ENCODE results near the gene RARS1.

The RARS1 gene

DNA sequence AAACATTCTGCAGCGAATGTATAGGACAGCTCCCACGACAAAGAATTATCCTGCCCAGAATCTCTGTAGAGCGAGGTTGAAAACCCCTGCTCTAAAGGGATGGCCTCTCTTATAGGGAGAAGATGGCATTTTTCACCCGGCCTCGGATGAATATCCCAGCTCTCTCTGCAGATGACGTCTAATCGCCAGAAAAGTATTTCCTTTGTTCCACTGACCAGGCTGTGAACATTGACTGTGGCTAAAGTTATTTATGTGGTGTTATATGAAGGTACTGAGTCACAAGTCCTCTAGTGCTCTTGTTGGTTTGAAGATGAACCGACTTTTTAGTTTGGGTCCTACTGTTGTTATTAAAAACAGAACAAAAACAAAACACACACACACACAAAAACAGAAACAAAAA lies 17.4 kb upstream of the RARS1 start:
- Histone ChIP-seq H3F3A (ENCODE audit: low read depth) (no peaks in the 10 kb centered on the region), H3K4me2 (ENCODE audit: low read depth, low read length, poor library complexity, severe bottlenecking) (no peak overlapping the region), H3K36me3 (ENCODE audit: insufficient read depth, low read length) (no peaks in the 10 kb centered on the region), H3K9me3 (ENCODE audit: insufficient read depth, low read depth, low read length) (no peaks in the 10 kb centered on the region), H3K9ac (ENCODE audit: low read depth, low read length, poor library complexity, severe bottlenecking) (no peak overlapping the region), H3K27me3 (ENCODE audit: insufficient read depth, low read length, poor library complexity, severe bottlenecking) (no peaks in the 10 kb centered on the region), H4K20me1 (ENCODE audit: insufficient read depth, low read length, poor library complexity, severe bottlenecking) (no peaks in the 10 kb centered on the region), H3K79me2 (ENCODE audit: insufficient read depth, low read length) (no peaks in the 10 kb centered on the region), H3K4me1 (ENCODE audit: insufficient read depth, low read length, poor library complexity, severe bottlenecking) (no peaks in the 10 kb centered on the region), H2AFZ (ENCODE audit: low read length) (no peak overlapping the region), H3K9me2 (replicated peaks; ENCODE audit: low read depth, low read length) (no peaks in the 10 kb centered on the region), H3K4me3 (ENCODE audit: low read length, poor library complexity, severe bottlenecking) (no peak overlapping the region)
- TF ChIP-seq, protein P1, sequence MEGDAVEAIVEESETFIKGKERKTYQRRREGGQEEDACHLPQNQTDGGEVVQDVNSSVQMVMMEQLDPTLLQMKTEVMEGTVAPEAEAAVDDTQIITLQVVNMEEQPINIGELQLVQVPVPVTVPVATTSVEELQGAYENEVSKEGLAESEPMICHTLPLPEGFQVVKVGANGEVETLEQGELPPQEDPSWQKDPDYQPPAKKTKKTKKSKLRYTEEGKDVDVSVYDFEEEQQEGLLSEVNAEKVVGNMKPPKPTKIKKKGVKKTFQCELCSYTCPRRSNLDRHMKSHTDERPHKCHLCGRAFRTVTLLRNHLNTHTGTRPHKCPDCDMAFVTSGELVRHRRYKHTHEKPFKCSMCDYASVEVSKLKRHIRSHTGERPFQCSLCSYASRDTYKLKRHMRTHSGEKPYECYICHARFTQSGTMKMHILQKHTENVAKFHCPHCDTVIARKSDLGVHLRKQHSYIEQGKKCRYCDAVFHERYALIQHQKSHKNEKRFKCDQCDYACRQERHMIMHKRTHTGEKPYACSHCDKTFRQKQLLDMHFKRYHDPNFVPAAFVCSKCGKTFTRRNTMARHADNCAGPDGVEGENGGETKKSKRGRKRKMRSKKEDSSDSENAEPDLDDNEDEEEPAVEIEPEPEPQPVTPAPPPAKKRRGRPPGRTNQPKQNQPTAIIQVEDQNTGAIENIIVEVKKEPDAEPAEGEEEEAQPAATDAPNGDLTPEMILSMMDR (conservative IDR thresholded peaks at IDR 0.05; ENCODE audit: low read length) = no peak
- no peak for TF ChIP-seq EZH2phosphoT487 (IDR thresholded peaks at IDR 0.05; ENCODE audit: borderline replicate concordance)

DNA sequence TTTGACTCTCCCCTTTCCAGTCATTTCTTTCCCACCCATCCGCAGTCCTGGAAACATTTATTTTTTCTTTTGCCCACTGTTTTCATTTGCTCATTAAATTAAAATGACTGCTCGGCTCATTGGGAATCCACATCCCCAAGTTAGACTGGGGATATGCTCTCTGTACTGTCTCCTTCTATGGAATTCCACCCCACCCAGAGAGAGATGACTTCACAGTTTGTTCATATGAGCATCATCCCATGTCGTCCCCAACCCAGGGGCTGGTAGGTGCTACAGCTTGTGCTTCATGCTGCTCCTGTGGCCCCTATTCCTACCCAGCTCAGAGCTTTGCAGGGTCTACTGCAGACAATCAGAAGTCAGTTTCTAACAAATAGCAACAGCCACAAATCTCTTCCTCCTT lies 16.5 kb upstream of the RARS1 start:
- Histone ChIP-seq H3K9me2 (replicated peaks; ENCODE audit: low read depth, low read length) (no peaks in the 10 kb centered on the region), H3K79me2 (ENCODE audit: insufficient read depth, low read length) (no peaks in the 10 kb centered on the region), H4K20me1 (ENCODE audit: insufficient read depth, low read length, poor library complexity, severe bottlenecking) (no peaks in the 10 kb centered on the region), H3K27me3 (ENCODE audit: insufficient read depth, low read length, poor library complexity, severe bottlenecking) (no peaks in the 10 kb centered on the region), H3K36me3 (ENCODE audit: insufficient read depth, low read length) (no peaks in the 10 kb centered on the region), H3K9ac (ENCODE audit: low read depth, low read length, poor library complexity, severe bottlenecking) (no peak overlapping the region), H3K4me2 (ENCODE audit: low read depth, low read length, poor library complexity, severe bottlenecking) (no peak overlapping the region), H2AFZ (ENCODE audit: low read length) (no peak overlapping the region), H3F3A (ENCODE audit: low read depth) (no peaks in the 10 kb centered on the region), H3K4me1 (ENCODE audit: insufficient read depth, low read length, poor library complexity, severe bottlenecking) (no peaks in the 10 kb centered on the region), H3K4me3 (ENCODE audit: low read length, poor library complexity, severe bottlenecking) (no peak overlapping the region), H3K9me3 (ENCODE audit: insufficient read depth, low read depth, low read length) (no peaks in the 10 kb centered on the region)
- TF ChIP-seq, protein P1 (conservative IDR thresholded peaks at IDR 0.05; ENCODE audit: low read length) = no peak
- no peak for TF ChIP-seq EZH2phosphoT487 (IDR thresholded peaks at IDR 0.05; ENCODE audit: borderline replicate concordance)

DNA sequence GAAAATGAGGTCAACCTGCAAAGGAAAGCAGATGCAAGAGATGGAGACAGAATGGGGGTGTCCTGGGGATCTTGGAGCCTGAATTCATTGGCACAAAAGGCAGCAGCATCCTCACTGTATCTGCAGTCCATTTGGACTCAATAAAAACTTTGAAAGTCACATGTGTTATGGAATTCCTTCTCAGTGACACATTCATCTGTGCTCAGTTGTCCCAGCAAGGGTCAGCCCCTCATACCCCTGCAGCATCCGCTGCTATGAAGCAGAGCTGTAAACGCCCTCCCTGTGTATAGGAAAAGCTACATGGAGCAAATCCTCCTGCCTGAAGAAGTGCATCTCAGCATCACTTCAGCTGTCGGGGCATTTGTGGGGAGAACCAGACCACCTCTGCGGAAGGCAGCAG lies 14.5 kb upstream of the RARS1 start:
- H3K27me3 ChIP-seq (ENCODE audit: insufficient read depth, low read length, poor library complexity, severe bottlenecking) = no peaks in the 10 kb centered on the region
- H3K9me3 ChIP-seq (ENCODE audit: insufficient read depth, low read depth, low read length) = no peaks in the 10 kb centered on the region
- no peaks in the 10 kb centered on the region for H3F3A ChIP-seq (ENCODE audit: low read depth)
- H3K4me1 ChIP-seq (ENCODE audit: insufficient read depth, low read length, poor library complexity, severe bottlenecking) = no peaks in the 10 kb centered on the region
- H3K36me3 ChIP-seq (ENCODE audit: insufficient read depth, low read length) = no peaks in the 10 kb centered on the region
- H3K4me3 ChIP-seq (ENCODE audit: low read length, poor library complexity, severe bottlenecking) = no peak overlapping the region
- H3K9ac ChIP-seq (ENCODE audit: low read depth, low read length, poor library complexity, severe bottlenecking) = no peak overlapping the region
- TF ChIP-seq EZH2phosphoT487 (IDR thresholded peaks at IDR 0.05; ENCODE audit: borderline replicate concordance) = no peak
- TF ChIP-seq, protein P1 (conservative IDR thresholded peaks at IDR 0.05; ENCODE audit: low read length) = no peak
- no peaks in the 10 kb centered on the region for H4K20me1 ChIP-seq (ENCODE audit: insufficient read depth, low read length, poor library complexity, severe bottlenecking)
- no peak overlapping the region for H3K4me2 ChIP-seq (ENCODE audit: low read depth, low read length, poor library complexity, severe bottlenecking)
- no peak overlapping the region for H2AFZ ChIP-seq (ENCODE audit: low read length)
- H3K9me2 ChIP-seq (replicated peaks; ENCODE audit: low read depth, low read length) = no peaks in the 10 kb centered on the region
- H3K79me2 ChIP-seq (ENCODE audit: insufficient read depth, low read length) = no peaks in the 10 kb centered on the region

All from Loucy (cell line).